Neural progenitor cell (in vitro differentiated cells): ENCODE measurements around the gene TEDC1. TPM values are rescaled to one million over a fixed set of nuclear protein-coding genes. Genes with fewer than 3 reads are reported as not detected.

ENCODE experiments used
- DNase-seq: peaks from one replicate; pipeline ENCODE4 v3.0.0-alpha.2; 2016; ENCODE audit warnings: low spot score
- H2AFZ ChIP-seq: fragments of 200-600 bp; sonication (generic); replicated peaks from 2 replicates; pipeline ENCODE4 v1.6.1; 2016; ENCODE audit warnings: antibody characterized with exemption
- H3F3A ChIP-seq: fragments of 200-600 bp; sonication (generic); 2 replicates; pipeline ENCODE4 v1.6.1; 2016; ENCODE audit warnings: antibody characterized with exemption, low read depth
- H3K27ac ChIP-seq: fragments of 200-600 bp; sonication (generic); 2 replicates; pipeline ENCODE4 v1.5.1; 2016; ENCODE audit warnings: mild to moderate bottlenecking
- H3K27me3 ChIP-seq: fragments of 200-600 bp; sonication (generic); 2 replicates; pipeline ENCODE4 v1.6.1; 2016; ENCODE audit warnings: mild to moderate bottlenecking, moderate library complexity
- H3K36me3 ChIP-seq: fragments of 200-600 bp; sonication (generic); 2 replicates; pipeline ENCODE4 v1.5.1; 2016
- H3K4me1 ChIP-seq: fragments of 200-600 bp; sonication (generic); 2 replicates; pipeline ENCODE4 v1.6.1; 2016; ENCODE audit warnings: mixed run types
- H3K4me2 ChIP-seq: fragments of 200-600 bp; sonication (generic); 2 replicates; pipeline ENCODE4 v1.6.1; 2016
- H3K4me3 ChIP-seq: fragments of 200-600 bp; sonication (generic); 2 replicates; pipeline ENCODE4 v1.5.1; 2016
- H3K79me2 ChIP-seq: fragments of 200-600 bp; sonication (generic); 2 replicates; pipeline ENCODE4 v1.6.1; 2016; ENCODE audit warnings: low read depth
- H3K9ac ChIP-seq: fragments of 200-600 bp; sonication (generic); 2 replicates; pipeline ENCODE4 v1.6.1; 2016
- H3K9me3 ChIP-seq: fragments of 200-600 bp; sonication (generic); 2 replicates; pipeline ENCODE4 v1.5.1; 2016; ENCODE audit warnings: low read depth
- H4K20me1 ChIP-seq: fragments of 200-600 bp; sonication (generic); 2 replicates; pipeline ENCODE4 v1.6.1; 2016; ENCODE audit warnings: low read depth
- H3K27ac Mint-ChIP-seq: 3 replicates; pipeline ENCODE4 v1.8.0; 2021; ENCODE audit warnings: mixed read lengths
- H3K27me3 Mint-ChIP-seq: 2 replicates; pipeline ENCODE4 v1.8.0; 2022; ENCODE audit warnings: low read depth, mild to moderate bottlenecking, inconsistent platforms, moderate library complexity, mixed read lengths; ENCODE audit not compliant: insufficient read depth
- H3K36me3 Mint-ChIP-seq: 3 replicates; pipeline ENCODE4 v1.8.0; 2021; ENCODE audit warnings: mixed read lengths
- H3K4me1 Mint-ChIP-seq: 3 replicates; pipeline ENCODE4 v1.8.0; 2021; ENCODE audit warnings: mixed read lengths
- H3K4me3 Mint-ChIP-seq: 3 replicates; pipeline ENCODE4 v1.8.0; 2021; ENCODE audit warnings: mild to moderate bottlenecking, moderate library complexity, mixed read lengths
- H3K9me3 Mint-ChIP-seq: 3 replicates; pipeline ENCODE4 v1.8.0; 2020; ENCODE audit warnings: mixed read lengths
- CTCF ChIP-seq: fragments of 200-600 bp; sonication (generic); IDR thresholded peaks from 2 replicates; pipeline ENCODE4 v1.5.1; 2017; ENCODE audit warnings: antibody characterized with exemption, mild to moderate bottlenecking
- EZH2 ChIP-seq: fragments of 200-600 bp; sonication (generic); IDR thresholded peaks from 2 replicates; pipeline ENCODE4 v1.6.1; 2017; ENCODE audit warnings: antibody characterized with exemption, mild to moderate bottlenecking, moderate library complexity
- EZH2phosphoT487 ChIP-seq: fragments of 200-600 bp; sonication (generic); IDR thresholded peaks from 2 replicates; pipeline ENCODE4 v1.6.1; 2017; ENCODE audit warnings: antibody characterized with exemption
- total RNA-seq: library from RNA; depleted of rRNA; stranded (reverse); fragments of >200 nt; gene quantifications from 2 replicates; pipeline ENCODE4 v1.2.3, GENCODE V29; 2015; ENCODE audit warnings: low replicate concordance

Gene TEDC1
- total RNA-seq, 1 donor from 2014 or later: 3.6 TPM

GRCh38 chr14:105517096-105517495 is 26.1 kb downstream of the TEDC1 start:
- Histone ChIP-seq H3K9me3 (no peaks in the 10 kb centered on the region), H3K9ac (no peak overlapping the region), H3K27me3 (peaks cover 43% of the 10 kb centered on the region), H3K4me2 (no peak overlapping the region), H3K27ac (no peak overlapping the region), H3K4me1 (no peaks in the 10 kb centered on the region), H4K20me1 (no peaks in the 10 kb centered on the region), H2AFZ (no peak overlapping the region), H3K79me2 (no peaks in the 10 kb centered on the region), H3K36me3 (no peaks in the 10 kb centered on the region), H3F3A (no peaks in the 10 kb centered on the region), H3K4me3 (no peak overlapping the region)
- DNase-seq: no peak
- Mint-ChIP-seq H3K27ac (no peak overlapping the region), H3K4me1 (no peaks in the 10 kb centered on the region), H3K4me3 (no peak overlapping the region), H3K27me3 (peaks cover 18% of the 10 kb centered on the region), H3K36me3 (no peaks in the 10 kb centered on the region), H3K9me3 (no peaks in the 10 kb centered on the region)
- no peak for TF ChIP-seq EZH2phosphoT487
- no peak for TF ChIP-seq EZH2
- no peak for TF ChIP-seq CTCF

- no peaks in the 10 kb centered on the region for H3K9me3 Mint-ChIP-seq
- H3K36me3 ChIP-seq: no peaks in the 10 kb centered on the region
- no peak overlapping the region for H3K9ac ChIP-seq
- no peaks in the 10 kb centered on the region for H3K4me1 Mint-ChIP-seq
- H3K27ac Mint-ChIP-seq: no peak overlapping the region
- H3F3A ChIP-seq: no peaks in the 10 kb centered on the region
- H3K9me3 ChIP-seq: no peaks in the 10 kb centered on the region
- H3K4me2 ChIP-seq: no peak overlapping the region
- no peak overlapping the region for H2AFZ ChIP-seq
- no peaks in the 10 kb centered on the region for H3K36me3 Mint-ChIP-seq
- H4K20me1 ChIP-seq: no peaks in the 10 kb centered on the region
- peaks cover 59% of the 10 kb centered on the region for H3K27me3 ChIP-seq
- no peak overlapping the region for H3K4me3 ChIP-seq
- DNase-seq: no peak
- no peaks in the 10 kb centered on the region for H3K4me1 ChIP-seq
- H3K79me2 ChIP-seq: no peaks in the 10 kb centered on the region
- no peak overlapping the region for H3K27ac ChIP-seq
- no peak overlapping the region for H3K4me3 Mint-ChIP-seq
- TF ChIP-seq EZH2phosphoT487: no peak
- TF ChIP-seq CTCF: no peak
- TF ChIP-seq EZH2: no peak
- peaks cover 20% of the 10 kb centered on the region for H3K27me3 Mint-ChIP-seq
Measured at GRCh38 chr14:105519946-105520698, 29.1 kb downstream of the TEDC1 start.

GRCh38 chr14:105525326-105525725 is 34.3 kb downstream of the TEDC1 start:
- no peak for DNase-seq
- H3K36me3 ChIP-seq: no peaks in the 10 kb centered on the region
- Mint-ChIP-seq H3K4me1 (peaks cover 2% of the 10 kb centered on the region), H3K4me3 (peak overlapping the region; percentile 84), H3K36me3 (no peaks in the 10 kb centered on the region), H3K27ac (no peak overlapping the region), H3K27me3 (peaks cover 11% of the 10 kb centered on the region), H3K9me3 (no peaks in the 10 kb centered on the region)
- H3K4me3 ChIP-seq: no peak overlapping the region
- H3K9ac ChIP-seq: no peak overlapping the region
- H3K9me3 ChIP-seq: no peaks in the 10 kb centered on the region
- H3F3A ChIP-seq: no peaks in the 10 kb centered on the region
- TF ChIP-seq CTCF: no peak
- no peak for TF ChIP-seq EZH2phosphoT487
- TF ChIP-seq EZH2: no peak
- no peaks in the 10 kb centered on the region for H3K79me2 ChIP-seq
- no peaks in the 10 kb centered on the region for H3K4me1 ChIP-seq
- no peak overlapping the region for H3K27ac ChIP-seq
- no peaks in the 10 kb centered on the region for H4K20me1 ChIP-seq
- H3K27me3 ChIP-seq: peaks cover 76% of the 10 kb centered on the region
- H3K4me2 ChIP-seq: no peak overlapping the region
- no peak overlapping the region for H2AFZ ChIP-seq
